ENCODE data around the gene PPIF.

The PPIF gene

DNA sequence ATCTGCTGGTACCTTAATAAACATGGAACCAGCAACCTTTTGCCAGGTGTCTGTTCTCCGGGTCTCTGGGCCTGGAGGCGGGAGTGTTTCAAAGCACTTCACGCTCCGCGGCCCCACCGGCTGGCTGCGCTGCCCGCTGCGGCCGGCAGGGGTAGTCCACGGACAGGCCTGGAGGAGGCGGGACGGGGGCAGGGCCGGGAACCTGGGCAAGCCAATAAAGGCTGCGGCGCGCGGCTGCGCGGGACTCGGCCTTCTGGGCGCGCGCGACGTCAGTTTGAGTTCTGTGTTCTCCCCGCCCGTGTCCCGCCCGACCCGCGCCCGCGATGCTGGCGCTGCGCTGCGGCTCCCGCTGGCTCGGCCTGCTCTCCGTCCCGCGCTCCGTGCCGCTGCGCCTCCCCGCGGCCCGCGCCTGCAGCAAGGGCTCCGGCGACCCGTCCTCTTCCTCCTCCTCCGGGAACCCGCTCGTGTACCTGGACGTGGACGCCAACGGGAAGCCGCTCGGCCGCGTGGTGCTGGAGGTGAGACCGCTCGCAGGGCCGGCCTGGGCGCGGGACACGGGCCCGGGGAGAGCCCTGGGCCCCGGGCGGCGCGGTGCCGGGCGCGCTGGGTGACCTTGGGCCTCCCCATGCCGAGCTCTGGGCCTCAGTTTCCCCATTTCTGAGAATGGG lies at the start of gene PPIF:
PPIF (plus strand) TSS at position 244 of the 668 bp plus-strand sequence; CDS start at position 324, 80 bp downstream.
- DNase-seq: peak; percentile 91

DNA sequence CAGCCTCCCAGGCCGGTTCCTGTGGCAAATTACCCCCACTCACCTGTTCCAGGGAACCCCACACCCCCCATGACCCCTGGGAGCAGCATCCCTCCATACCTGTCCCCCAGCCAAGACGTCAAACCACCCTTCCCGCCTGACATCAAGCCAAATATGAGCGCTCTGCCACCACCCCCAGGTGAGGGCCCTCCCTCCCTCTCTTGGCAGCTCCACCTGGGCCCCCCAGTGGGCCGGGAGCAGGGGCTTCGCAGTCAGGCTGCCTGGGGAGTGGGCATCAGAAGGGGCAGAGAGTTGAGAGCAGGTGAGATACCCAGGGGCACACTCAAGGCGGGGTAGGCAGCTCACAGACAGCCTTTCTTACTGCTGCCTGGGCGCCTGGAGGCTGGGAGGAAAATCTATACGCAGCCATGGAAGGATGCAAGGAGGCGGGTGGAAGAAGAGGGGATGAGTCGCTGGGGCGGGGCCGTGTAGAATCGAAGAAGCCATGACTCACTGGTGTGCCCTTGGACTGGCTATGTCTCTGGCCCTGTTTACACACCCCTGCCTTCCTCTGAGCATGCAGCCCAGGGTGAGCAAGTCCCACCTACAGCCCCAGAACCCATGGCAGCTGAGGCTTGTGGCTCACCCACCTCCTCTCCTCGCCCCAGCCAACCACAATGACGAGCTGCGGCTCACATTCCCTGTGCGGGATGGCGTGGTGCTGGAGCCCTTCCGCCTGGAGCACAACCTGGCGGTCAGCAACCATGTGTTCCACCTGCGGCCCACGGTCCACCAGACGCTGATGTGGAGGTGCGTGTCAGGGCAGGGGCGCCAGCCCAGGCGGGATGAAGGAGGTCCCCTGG lies 48.6 kb upstream of the PPIF start:
- peak; percentile 96 for DNase-seq

DNA sequence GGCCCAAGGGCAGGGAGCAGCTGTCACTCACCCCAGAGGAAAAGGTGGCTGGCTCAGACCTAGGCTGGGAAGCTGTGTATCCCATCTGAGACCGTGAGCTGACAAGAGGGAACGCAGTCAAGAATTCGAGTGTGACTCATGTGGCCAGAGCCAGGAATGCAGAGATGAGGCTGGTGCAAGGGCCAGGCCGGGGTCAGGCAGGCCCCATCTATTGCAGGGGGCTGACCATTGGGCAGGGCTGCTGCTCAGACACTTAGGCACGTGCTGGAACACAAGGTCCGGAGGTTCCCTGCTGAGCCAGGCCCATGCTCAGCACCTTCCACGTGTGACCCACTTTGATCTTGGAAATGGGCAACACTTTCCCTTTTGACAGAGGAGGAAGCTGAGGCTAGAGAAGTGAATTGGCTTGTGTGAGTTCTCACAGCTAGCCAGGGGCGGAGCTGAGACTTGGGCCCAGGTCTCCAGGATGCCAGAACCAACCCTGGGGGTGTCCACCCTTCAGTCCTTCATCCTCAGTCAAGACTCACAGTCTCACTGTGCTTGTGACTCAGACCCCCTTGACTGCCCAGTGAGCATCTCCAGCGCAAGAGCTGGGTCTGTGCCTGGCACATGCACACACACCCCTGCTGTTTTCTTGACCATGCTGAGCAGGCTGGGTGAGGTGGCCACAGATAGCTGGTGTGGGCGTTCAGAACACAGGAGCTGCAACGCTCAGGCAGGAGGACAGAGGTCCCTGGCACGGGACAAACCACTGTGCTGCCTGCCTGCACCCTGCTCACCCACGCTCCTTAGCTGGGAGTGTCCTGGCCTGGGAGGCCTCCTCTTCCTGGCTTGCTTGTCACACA lies 47.6 kb upstream of the PPIF start:
- DNase-seq: no peak

DNA sequence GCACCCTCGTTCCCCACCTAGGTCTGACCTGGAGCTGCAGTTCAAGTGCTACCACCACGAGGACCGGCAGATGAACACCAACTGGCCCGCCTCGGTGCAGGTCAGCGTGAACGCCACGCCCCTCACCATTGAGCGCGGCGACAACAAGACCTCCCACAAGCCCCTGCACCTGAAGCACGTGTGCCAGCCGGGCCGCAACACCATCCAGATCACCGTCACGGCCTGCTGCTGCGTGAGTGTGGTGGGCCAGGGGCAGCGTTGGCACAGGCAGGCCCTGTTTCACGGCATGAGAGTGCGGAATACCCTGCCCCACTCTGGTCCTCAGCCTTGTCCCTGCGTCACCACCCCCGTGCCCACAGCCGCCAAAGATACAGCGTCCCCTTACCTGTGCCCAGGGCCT lies 46.6 kb upstream of the PPIF start:
- DNase-seq: no peak

DNA sequence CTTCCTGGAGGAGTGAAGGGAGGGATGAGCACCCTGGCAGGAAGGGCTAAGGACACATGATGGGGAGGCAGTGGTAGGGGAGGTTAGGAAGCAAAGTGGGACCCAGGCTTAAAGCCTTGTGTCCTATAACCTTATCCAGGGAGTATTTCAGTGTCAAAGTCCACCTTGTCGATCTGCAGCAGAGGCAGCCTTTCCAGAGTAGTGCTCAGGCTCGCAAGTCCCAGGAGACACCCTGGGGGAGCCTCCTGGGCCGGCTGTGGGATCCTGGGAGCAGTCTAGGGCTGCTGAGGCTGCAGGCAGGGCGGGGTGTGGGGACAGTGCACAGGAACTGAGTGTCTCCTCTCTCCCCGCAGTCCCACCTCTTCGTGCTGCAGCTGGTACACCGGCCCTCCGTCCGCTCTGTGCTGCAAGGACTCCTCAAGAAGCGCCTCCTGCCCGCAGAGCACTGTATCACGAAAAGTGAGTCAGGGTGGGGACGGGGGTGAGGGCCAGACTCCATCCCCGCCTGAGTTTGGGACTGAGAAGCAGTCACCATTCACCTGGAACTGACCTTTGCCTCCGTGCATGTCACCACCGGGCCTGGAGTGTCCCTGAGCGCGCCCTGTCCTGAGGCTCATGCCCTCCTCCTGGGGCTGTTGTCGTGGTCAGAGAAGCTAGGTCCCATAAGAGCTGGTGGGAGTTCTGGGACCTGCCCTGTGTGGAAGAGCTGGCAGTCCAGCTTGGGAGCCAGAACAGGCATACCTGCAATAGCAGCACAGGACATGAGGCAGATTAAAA lies 45.3 kb upstream of the PPIF start:
- DNase-seq: no peak

DNA sequence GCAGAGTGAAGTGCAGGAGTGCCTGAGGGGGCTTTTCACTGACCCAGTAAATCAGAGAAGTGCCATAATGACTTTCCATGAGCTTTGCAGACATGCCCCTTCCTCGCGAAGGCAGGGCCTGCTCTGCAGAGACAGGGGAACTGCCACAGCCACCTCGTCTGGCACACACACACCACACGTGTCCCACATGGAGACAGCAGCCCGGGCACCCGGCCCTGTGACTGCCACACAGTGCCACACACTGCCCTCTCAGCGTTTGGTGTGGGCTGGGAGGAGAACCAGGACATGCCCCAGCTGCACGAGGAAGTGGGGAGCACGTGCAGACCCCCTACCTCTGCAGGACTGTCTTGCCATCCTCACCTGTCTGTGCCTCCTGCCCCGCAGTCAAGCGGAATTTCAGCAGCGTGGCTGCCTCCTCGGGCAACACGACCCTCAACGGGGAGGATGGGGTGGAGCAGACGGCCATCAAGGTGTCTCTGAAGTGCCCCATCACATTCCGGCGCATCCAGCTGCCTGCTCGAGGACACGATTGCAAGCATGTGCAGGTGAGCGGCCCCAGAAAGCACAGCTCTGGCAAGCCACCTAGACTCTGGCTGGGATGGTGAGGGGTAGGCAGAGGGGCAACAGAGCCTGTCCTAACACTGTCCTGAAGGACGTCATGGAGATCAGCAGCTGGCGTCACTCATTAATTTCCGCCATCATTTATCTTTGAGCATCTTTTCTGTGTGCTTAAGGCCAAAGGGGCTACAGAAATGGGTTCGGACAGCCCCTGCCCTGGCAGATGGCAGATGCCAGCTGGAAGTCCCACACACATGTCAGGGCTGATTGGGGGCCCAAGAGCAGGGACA lies 43.4 kb upstream of the PPIF start:
- no peak for DNase-seq

DNA sequence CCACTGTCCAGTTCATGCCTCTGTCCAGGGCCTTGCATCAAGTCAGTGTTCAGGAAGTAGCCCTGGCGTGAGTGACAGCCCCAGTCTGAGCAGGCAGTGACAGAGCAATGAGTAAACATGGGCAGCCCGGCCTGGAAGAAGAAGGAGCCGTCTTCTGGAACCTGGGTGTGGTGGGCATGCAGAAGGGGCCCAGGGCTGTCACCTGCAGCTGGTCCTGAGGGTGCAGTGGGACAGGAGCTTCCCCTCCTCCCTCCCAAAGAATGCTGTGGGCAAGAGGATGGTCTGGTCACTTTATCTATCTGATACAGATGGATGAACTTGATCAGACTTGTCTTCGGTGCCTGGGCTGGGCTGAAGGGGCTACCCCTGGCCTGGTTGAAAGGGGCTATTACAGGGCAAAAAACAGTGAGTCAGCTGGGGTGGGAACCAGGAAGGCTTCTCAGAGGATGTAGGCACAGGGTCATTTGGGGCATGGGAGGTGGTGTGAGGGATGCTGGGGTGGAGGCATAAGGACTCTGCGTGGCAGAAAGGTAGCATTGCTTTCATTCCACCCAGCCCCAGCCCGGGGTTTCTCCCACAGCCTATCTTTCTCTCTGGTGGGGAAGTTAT lies 42.7 kb upstream of the PPIF start:
- no peak for DNase-seq

DNA sequence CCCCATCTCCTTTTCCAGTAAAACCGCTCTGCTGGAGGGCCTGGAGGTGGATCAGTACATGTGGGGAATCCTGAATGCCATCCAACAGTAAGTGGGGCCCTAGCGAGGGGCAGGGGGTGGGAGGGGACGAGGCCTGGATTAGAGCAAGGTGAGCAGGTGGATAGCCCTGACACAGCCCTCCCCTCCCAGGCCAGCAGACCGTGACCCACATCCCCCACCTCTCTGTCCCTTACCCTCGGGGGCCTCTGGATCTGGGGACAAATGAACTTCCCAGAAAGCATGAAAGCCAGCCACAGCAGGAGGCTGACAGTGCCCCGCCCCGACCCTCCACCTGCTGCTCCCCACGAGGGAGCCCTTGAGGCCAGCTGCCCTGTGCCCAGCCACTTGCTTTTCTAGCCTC lies 41.8 kb upstream of the PPIF start:
- no peak for DNase-seq

DNA sequence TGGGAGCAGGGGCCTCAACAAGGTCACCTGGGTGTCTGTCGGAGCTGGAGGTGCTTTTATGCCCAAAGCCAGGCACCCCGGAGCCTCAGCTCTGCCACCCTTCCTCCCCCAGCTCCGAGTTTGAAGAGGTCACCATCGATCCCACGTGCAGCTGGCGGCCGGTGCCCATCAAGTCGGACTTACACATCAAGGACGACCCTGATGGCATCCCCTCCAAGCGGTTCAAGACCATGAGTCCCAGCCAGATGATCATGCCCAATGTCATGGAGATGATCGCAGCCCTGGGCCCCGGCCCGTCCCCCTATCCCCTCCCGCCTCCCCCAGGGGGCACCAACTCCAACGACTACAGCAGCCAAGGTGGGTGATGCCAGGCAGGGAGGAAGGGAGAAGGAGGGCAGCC lies 41.3 kb upstream of the PPIF start:
- no peak for DNase-seq

DNA sequence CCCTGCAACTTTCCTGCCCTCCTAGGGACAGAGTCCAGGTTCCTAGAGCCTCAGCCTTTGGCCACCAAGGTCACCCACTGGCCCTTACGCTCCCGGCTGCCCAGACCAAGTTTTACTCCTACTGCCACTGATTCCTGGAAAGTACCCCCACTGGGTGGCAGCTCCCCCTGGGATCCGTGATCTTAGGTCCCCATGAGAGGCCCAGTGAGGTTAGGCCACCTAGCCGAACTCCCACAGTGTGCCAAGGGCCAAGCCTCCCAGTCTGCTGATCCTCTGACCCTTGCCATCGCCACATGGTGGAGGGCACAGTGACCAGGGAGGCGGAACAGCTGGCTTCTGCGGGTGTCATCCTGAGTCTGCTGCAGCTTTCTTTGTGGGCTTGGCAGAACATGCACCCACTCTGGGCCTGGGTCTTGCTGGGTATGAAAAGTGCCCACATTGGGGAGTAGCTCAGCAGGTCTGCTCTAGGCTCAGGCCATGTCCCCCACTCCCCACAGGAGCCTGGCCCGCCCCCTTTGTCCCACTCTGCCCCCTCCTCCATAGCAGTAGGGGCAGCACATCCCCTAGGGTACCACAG lies 40.5 kb upstream of the PPIF start:
- no peak for DNase-seq

DNA sequence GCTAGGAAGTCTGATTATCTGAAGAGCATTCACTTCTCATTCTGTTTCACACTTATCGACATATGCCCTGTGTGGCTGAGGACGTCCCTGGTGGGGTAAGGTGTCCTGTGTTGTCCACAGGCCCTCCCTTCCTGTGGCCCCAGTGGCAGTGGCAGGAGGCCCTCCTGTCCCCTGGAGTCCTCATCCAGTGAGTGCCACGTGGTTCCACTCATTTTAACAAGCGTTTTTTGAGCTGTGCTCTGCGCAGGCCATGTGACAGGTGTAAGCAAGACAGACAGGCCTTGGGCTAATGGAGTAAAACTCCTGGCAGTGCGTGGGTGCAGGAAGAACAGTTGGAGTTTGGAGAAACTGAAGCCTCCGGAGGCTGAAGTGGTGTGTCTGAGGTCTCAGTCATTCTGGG lies 39.3 kb upstream of the PPIF start:
- no peak for DNase-seq

DNA sequence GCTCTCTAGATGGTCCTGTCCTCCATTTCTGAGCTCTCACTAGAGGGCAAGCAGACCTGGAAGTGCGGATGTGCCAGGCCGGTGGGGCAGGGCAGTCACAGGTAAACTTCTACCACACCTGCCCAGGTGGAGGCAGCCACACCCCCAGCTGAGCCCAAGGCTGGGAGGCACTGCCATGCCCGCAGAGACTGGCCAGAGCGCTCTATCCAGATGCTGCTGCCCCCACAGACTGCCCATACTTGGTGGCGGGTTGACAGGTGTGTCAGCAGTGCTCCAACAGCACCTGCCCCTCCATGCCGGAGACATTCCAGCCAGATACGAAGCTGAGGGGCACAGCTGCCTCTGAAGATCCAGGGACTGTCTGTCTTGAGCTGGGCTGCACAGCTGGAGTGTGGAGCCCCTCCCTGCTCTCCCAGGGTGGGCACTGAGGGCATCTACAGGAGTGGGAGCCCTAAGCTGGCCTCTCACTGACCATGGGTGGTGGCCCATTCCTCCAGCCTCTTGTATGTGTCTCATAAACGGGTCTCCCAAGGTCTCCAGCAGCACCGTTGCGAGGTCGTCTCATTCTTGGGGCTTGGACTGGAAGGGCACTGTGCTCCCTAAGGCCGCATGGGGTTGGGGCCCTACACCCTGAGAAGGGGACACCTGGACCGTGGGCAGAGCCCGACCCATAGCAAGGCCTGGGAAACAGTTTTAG lies 38.2 kb upstream of the PPIF start:
- DNase-seq: no peak

DNA sequence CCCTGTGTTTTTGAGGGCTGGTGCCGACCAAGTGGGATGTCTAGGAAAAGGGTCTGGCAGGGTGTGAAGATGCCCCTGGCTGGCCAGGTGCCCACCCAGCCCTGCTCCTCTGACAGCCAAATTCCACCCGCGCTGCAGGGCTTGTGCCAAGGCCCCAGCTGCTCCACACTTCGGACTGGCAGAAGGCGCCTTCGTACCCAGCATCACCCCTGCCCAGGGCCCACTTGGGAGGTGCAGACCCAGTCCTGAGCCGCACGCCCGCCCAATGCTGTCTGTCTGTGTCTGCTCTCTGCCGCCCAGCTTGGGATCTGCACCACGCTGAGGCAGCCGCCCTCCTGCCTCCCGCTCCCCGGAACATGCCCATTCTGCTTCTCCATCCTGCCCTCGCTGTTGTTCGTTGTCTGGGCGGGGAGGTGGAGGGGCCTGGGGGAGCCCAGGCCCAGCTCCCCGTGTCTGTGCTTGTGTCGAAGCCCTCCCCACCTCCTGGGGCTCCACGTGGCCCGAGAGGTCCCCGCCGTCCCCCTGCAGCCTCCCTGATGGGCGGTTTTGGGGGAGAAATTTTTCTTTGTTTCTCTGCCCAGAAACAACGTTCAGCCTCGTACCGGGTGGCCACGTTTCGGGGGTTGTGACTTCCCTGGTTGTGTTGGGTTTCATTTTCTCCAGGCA lies 36.9 kb upstream of the PPIF start:
- no peak for DNase-seq

DNA sequence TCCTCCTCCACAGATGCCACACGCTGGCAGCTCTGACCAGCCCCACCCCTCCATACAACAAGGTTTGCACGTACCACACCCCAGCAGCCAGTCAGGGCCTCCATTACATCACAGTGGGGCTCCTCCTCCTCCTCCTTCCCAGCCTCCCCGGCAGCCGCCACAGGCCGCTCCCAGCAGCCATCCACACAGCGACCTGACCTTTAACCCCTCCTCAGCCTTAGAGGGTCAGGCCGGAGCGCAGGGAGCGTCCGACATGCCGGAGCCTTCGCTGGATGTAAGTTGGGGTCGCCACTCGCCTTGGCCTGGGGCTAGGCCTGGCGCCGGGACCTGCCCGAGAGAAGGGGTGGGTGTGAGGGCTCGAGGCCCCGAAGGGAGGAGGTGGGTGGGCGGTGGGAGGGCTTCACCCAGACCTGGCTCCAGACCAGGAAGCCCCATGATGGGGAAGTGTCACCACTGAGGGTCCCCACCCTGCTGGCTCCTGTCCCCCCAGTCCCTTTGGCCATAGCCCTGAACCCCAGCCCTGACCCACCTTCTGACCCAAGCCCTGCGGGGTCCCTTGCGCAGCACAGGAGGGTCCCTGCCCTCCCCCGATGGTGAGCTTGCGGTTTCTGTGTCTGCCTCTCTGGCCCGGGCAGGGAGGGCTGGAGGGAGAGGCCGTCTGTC lies 36.2 kb upstream of the PPIF start:
- no peak for DNase-seq

DNA sequence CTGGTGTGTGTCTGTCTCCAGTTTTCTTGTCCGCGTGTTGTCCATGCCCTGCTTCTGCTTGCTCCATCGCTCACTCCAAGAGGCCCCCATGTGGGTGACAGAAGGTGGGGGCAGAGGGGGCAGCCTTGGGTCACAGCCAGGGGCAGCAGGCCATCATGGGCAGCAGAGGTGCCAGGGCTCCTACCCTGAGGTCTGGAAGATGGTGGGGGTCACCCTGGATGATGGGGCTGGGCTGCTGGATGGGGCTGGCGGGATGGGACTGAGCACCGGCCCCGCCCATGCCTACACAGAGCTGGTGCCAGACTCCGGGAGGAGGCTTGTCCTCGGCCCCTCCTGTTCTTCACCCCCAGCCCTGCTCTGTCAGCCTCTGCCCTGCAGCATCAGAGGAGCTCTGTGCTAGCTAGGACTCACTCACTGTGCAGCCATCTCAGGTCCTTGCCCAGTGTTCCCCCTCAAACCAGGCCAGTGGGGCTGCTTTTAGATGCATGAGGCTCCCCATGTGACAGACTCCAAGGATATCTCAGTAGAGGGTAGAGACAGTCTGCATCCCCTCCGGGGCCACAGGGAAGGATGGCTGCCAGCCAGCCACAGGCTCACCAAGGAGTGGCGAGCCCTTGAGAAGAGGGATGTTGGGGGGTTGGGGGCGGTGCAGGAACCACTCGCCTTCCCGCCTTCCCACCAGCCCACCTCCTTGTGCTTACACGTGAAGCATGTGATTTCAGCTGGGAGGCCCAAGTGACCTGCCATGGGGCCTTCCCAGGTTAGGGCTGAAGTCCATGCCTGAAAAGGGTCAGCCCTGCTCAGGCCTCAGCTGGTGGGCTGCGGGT lies 35.5 kb upstream of the PPIF start:
- DNase-seq: no peak

DNA sequence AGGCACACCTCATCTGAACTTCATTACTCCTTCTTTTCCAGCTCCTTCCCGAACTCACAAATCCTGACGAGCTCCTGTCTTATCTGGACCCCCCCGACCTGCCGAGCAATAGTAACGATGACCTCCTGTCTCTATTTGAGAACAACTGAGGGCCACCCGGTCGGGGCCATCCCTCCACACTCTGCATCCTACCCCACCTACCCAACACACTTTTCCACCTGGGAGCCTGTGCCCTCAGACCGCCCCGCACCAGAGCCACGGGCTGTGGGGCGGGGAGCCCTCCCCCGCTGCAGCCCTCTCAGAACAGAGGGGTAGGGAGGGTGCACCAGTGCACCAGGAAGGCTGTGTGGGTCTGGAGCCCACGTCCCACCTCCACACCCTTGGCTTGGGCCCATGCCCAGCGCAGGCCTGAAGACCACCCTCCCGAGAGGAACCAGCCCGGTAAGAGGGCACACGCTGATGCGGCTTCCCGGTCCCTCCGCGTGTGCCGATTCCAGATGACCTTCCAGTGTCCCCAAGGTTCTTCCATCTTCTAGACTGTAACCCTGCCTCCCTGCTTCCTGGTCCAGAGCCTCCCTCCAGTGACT lies 34.6 kb upstream of the PPIF start:
- DNase-seq: no peak

DNA sequence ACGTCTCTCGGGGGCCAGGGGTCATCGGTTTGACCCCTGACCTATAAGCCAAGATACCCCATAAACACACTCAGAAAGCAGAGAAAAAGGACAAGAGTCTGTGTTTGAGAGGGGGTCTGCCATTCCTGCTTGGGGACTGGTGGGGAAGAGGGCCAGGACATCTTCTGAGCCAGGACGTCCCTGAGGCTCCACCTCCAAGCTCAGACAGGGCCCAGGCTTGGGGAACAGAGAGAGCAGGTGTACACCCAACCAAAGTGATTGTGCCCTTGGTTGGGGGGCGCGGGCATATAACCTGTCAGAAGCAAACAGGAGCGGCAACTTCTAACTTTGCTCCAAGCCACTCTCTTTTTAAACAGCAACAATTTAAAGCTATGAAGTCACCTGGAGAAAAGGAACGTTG lies 33.9 kb upstream of the PPIF start:
- no peak for DNase-seq

DNA sequence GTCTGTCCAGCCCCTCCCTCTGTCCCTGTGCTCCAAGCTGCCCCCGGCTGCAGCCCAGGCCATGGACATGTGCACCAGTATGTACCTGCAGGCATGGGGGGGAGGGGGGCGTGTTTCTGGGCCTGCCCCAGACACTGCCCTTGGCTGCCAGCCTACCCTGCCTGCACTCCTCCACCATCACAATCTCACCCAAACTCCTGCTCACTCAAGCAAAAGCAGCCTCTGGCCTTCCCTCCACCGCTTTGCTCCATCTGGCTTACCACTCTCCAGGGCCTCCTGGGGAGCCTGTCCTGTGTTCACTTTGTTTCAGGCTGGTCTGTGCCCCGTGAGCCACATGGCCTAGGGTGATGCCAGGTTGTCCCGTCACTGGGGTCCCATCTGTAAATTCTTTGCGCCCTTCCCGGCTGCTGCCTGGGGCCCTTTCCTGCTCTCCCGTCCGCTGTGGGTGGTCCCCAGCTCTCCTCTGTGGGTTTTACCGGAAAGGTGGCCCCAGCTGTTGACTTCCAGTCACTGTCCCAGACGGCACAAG lies 33.3 kb upstream of the PPIF start:
- no peak for DNase-seq

Measured in inflammatory macrophage treated with lipopolysaccharide for 4 hours (primary cell).